GM12878 (cell line): ENCODE results near the gene RNF223. TPM values are rescaled to one million over a fixed set of nuclear protein-coding genes. Genes with fewer than 3 reads are reported as not detected.
A peak's percentile ranks its signal among the peaks of the same experiment; 100 is the strongest.

ENCODE experiments used
- ATAC-seq: fragments of 200-7000 bp; cut with Tn5 transposase; 3 replicates; pipeline ENCODE4 v1.9.1; 2020; ENCODE audit warnings: mild to moderate bottlenecking, moderate library complexity
- BruUV-seq: library from RNA; stranded (reverse); fragments of 400-500 nt; replicated peaks from 2 replicates; lab custom pipeline; 2021; lab: Mats Ljungman, UMichigan
- CTCF ChIA-PET: fragments of 300-600 bp; sonication (Branson Sonifier 250); formaldehyde crosslinking; extraction: SDS; loops from one replicate; lab custom pipeline; 2021; ENCODE audit warnings: inconsistent platforms; lab: Yijun Ruan, JAX
- POLR2A ChIA-PET: fragments of 350-600 bp; formaldehyde crosslinking; extraction: SDS; loops from one replicate; lab custom pipeline; 2021; ENCODE audit warnings: inconsistent platforms; lab: Charles Lee
- RAD21 ChIA-PET: fragments of 300-600 bp; sonication (Branson Sonifier 250); formaldehyde crosslinking; loops from one replicate; lab custom pipeline; 2023; ENCODE audit warnings: antibody characterized with exemption; ENCODE audit not compliant: unreplicated experiment; lab: Charles Lee
- SMC1A ChIA-PET: fragments of 300-600 bp; sonication (Branson Sonifier 250); formaldehyde crosslinking; loops from one replicate; lab custom pipeline; 2023; ENCODE audit not compliant: unreplicated experiment, uncharacterized antibody; lab: Charles Lee
- DNase-seq: peaks from one replicate; pipeline ENCODE4 v3.0.0-alpha.2; 2011; ENCODE audit warnings: low read depth, low spot score
- FAIRE-seq: peaks from 3 replicates; lab custom pipeline; 2011; peaks lifted over from hg19 to GRCh38; lab: Jason Lieb, UNC
- H2AFZ ChIP-seq: 2 replicates; pipeline ENCODE4 v1.6.0; 2011; ENCODE audit warnings: low read depth, low read length, control low read depth; ENCODE audit not compliant: control insufficient read depth
- H3K27ac ChIP-seq: 2 replicates; pipeline ENCODE4 v1.5.1; 2011; ENCODE audit warnings: control low read depth; ENCODE audit not compliant: control insufficient read depth, insufficient read depth
- H3K27me3 ChIP-seq, 2 experiments: replicated peaks in 1 of 2; 2 replicates each; pipeline versions ENCODE4 v1.6.0 to v1.6.1; 2011; ENCODE audit warnings: low read length in 1 of 2; ENCODE audit not compliant: control insufficient read depth in 2 of 2, insufficient read depth in 2 of 2
- H3K36me3 ChIP-seq, 2 experiments: 2 replicates each; pipeline ENCODE4 v1.5.1; 2011; ENCODE audit warnings: low read length in 1 of 2; ENCODE audit not compliant: control insufficient read depth in 2 of 2, insufficient read depth in 2 of 2
- H3K4me1 ChIP-seq: 2 replicates; pipeline ENCODE4 v1.6.1; 2011; ENCODE audit warnings: mild to moderate bottlenecking, low read length, moderate library complexity, mixed read lengths; ENCODE audit not compliant: control insufficient read depth, insufficient read depth
- H3K4me2 ChIP-seq: 2 replicates; pipeline ENCODE4 v1.6.0; 2011; ENCODE audit warnings: control low read depth; ENCODE audit not compliant: control insufficient read depth, insufficient read depth
- H3K4me3 ChIP-seq: fragments of 200-600 bp; sonication (generic); 2 replicates; pipeline ENCODE4 v1.5.1; 2016
- H3K79me2 ChIP-seq: 2 replicates; pipeline ENCODE4 v1.6.0; 2011; ENCODE audit warnings: low read length; ENCODE audit not compliant: control insufficient read depth, insufficient read depth
- H3K9ac ChIP-seq: 2 replicates; pipeline ENCODE4 v1.8.0; 2011; ENCODE audit warnings: low read length, control low read depth, mixed read lengths; ENCODE audit not compliant: control insufficient read depth, insufficient read depth
- H3K9me3 ChIP-seq: replicated peaks from 3 replicates; pipeline ENCODE4 v1.5.1; 2011; ENCODE audit warnings: mild to moderate bottlenecking, low read length; ENCODE audit not compliant: control insufficient read depth, insufficient read depth
- H4K20me1 ChIP-seq: 2 replicates; pipeline ENCODE4 v1.6.0; 2011; ENCODE audit not compliant: control insufficient read depth, insufficient read depth
- ATF7 ChIP-seq: fragments of 450-650 bp; IDR thresholded peaks from 2 replicates; pipeline ENCODE4 v1.6.1; 2016; ENCODE audit warnings: low read depth, mild to moderate bottlenecking
- BACH1 ChIP-seq: fragments of 450-650 bp; IDR thresholded peaks from 2 replicates; pipeline ENCODE4 v1.6.1; 2017; ENCODE audit warnings: mild to moderate bottlenecking, borderline replicate concordance
- BHLHE40 ChIP-seq, 2 experiments: fragments of 450-650 bp in 1 of 2; IDR thresholded peaks; 2 replicates each; pipeline ENCODE4 v1.6.1; 2011 to 2017; ENCODE audit warnings: low read depth in 2 of 2, borderline replicate concordance in 1 of 2, improper control_type of control experiment in 1 of 2, low read length in 1 of 2, mild to moderate bottlenecking in 1 of 2
- CTCF ChIP-seq, 3 experiments: IDR thresholded peaks in 2 of 3; conservative IDR thresholded peaks in 1 of 3; 2 replicates each; pipeline ENCODE4 v1.5.1; 2011; ENCODE audit warnings: low read depth in 3 of 3, low read length in 3 of 3, mild to moderate bottlenecking in 3 of 3, control low read depth in 2 of 3, moderate library complexity in 2 of 3, inconsistent platforms in 1 of 3, mixed read lengths in 1 of 3; ENCODE audit not compliant: control insufficient read depth in 2 of 3, insufficient read depth in 1 of 3; ENCODE audit errors: extremely low read depth in 1 of 3
- DPF2 ChIP-seq: fragments of 450-650 bp; IDR thresholded peaks from 2 replicates; pipeline ENCODE4 v1.6.1; 2017; ENCODE audit warnings: mild to moderate bottlenecking
- EGR1 ChIP-seq, 2 experiments: IDR thresholded peaks; 1 replicate in 1 of 2; 2 replicates in 1 of 2; pipeline ENCODE4 v1.6.1; 2011 to 2012; ENCODE audit warnings: low read depth in 2 of 2, low read length in 2 of 2, borderline replicate concordance in 1 of 2, mild to moderate bottlenecking in 1 of 2, moderate library complexity in 1 of 2
- GATAD2B ChIP-seq: fragments of 450-650 bp; conservative IDR thresholded peaks from 2 replicates; pipeline ENCODE4 v1.6.1; 2017; ENCODE audit warnings: low read depth, mild to moderate bottlenecking, moderate library complexity
- LARP7 ChIP-seq: fragments of 450-650 bp; IDR thresholded peaks from 2 replicates; pipeline ENCODE4 v1.6.1; 2017; ENCODE audit warnings: mild to moderate bottlenecking
- MLLT1 ChIP-seq: fragments of 450-650 bp; IDR thresholded peaks from 2 replicates; pipeline ENCODE4 v1.6.1; 2016; ENCODE audit warnings: mild to moderate bottlenecking
- MXI1 ChIP-seq: fragments of 150-350 bp; IDR thresholded peaks from 2 replicates; pipeline ENCODE4 v1.6.1; 2011; ENCODE audit warnings: low read depth, mild to moderate bottlenecking, inconsistent platforms, low read length, improper control_type of control experiment
- POLR2A ChIP-seq: IDR thresholded peaks from 2 replicates; pipeline ENCODE4 v1.6.1; 2011; ENCODE audit warnings: low read depth, mild to moderate bottlenecking, low read length
- RBBP5 ChIP-seq: fragments of 200-600 bp; sonication (generic); conservative IDR thresholded peaks from 2 replicates; pipeline ENCODE4 v1.6.1; 2016
- RELB ChIP-seq: fragments of 450-650 bp; IDR thresholded peaks from 2 replicates; pipeline ENCODE4 v1.6.1; 2017; ENCODE audit warnings: low read depth, mild to moderate bottlenecking, moderate library complexity
- SMAD1 ChIP-seq: fragments of 450-650 bp; IDR thresholded peaks from 2 replicates; pipeline ENCODE4 v1.6.1; 2018; ENCODE audit warnings: mild to moderate bottlenecking, low read depth; ENCODE audit not compliant: partially characterized antibody
- TAF1 ChIP-seq: IDR thresholded peaks from 2 replicates; pipeline ENCODE4 v1.6.1; 2011; ENCODE audit warnings: mild to moderate bottlenecking, low read depth, low read length, borderline replicate concordance
- ZSCAN29 ChIP-seq: fragments of 450-650 bp; IDR thresholded peaks from 2 replicates; pipeline ENCODE4 v1.6.1; 2017; ENCODE audit warnings: mild to moderate bottlenecking, moderate library complexity
- WGBS: methylation state at CpG from one replicate; pipeline ENCODE4 v1.1.6; 2016; ENCODE audit warnings: low lambda C conversion rate; ENCODE audit not compliant: insufficient replicate concordance, insufficient coverage; ENCODE audit errors: missing lambda C conversion rate; 5-methylcytosine and 5-hydroxymethylcytosine counted together
- in situ Hi-C: fragments of 300-500 bp; cut with MboI; formaldehyde crosslinking; loops from 9 replicates; pipeline ENCODE4 v1.14.3; 2018; ENCODE audit warnings: mixed read lengths
- intact Hi-C: fragments of 100-400 bp; cut with micrococcal nuclease; formaldehyde crosslinking; loops from one replicate; pipeline ENCODE4 v1.14.2; 2022; ENCODE audit not compliant: unreplicated experiment
- polyA plus RNA-seq, 11 experiments: library from polyadenylated mRNA; depleted of rRNA in 4 of 11; unstranded in 6 of 11; stranded (reverse) in 5 of 11; fragments of >200 nt; fragmentation: Nextera tagmentation in 4 of 11; fragmentation: Illumina TruSeq in 1 of 11; extraction: Ambion mirVana in 4 of 11; extraction: Trizol in 1 of 11; gene quantifications; 1 replicate in 1 of 11; 2 replicates in 10 of 11; pipeline versions ENCODE4 v1.2.1 to v1.2.3, GENCODE V29; 2011 to 2016; ENCODE audit warnings: inconsistent platforms in 2 of 11, missing spikeins in 2 of 11, low read depth in 1 of 11
- total RNA-seq, 4 experiments: library from RNA; depleted of rRNA in 3 of 4; stranded (reverse); fragments of >200 nt in 3 of 4; fragmentation: Illumina TruSeq in 1 of 4; extraction: Trizol in 1 of 4; gene quantifications; 2 replicates each; pipeline versions ENCODE4 v1.2.1 to v1.2.3, GENCODE V29; 2013 to 2021

Gene RNF223
- total and polyA plus RNA-seq, 10 of the 15 experiments (the other 5 are each of a cell fraction or from before 2014, with no cell fraction given) = 0.06 TPM; not detected in 9

GRCh38 chr1:1040004-1040991, 33.8 kb downstream of the RNF223 start:
- in situ Hi-C loops (no loop called here), intact Hi-C loops (no loop called here)
- Histone ChIP-seq H3K4me1 (peaks cover 28% of the 10 kb centered on the region), H4K20me1 (no peaks in the 10 kb centered on the region), H3K9me3 (no peaks in the 10 kb centered on the region), H2AFZ (no peak overlapping the region), H3K27ac (no peak overlapping the region), H3K36me3 (peaks cover 0 to 9% of the 10 kb centered on the region in 2 experiments; a peak in 3 of 4 replicates), H3K4me2 (peak overlapping the region; percentile 93), H3K79me2 (no peaks in the 10 kb centered on the region), H3K9ac (no peak overlapping the region; the same call in 1 of the 2 replicates), H3K27me3 (no peaks in the 10 kb centered on the region), H3K4me3 (peak overlapping the region; percentile 32; the same call in 1 of the 2 replicates)
- SMC1A ChIA-PET = interaction anchor here (1.4 to 2.2 kb wide), 4 partner anchors 9 to 251 kb away, joined by 3 to 14 read pairs (median 4); no protein-coding TSS in a partner anchor
- no TSS peak for BruUV-seq
- RAD21 ChIA-PET = interaction anchor here (1.0 to 3.5 kb wide), 7 partner anchors 8 to 211 kb away, joined by 3 to 26 read pairs (median 4); partner anchors contain the start of gene ISG15
- ATAC-seq = peak; percentile 81
- POLR2A ChIA-PET = interaction anchor here (0.6 to 2.4 kb wide), 6 partner anchors 9 to 210 kb away, joined by 3 to 9 read pairs (median 5); no protein-coding TSS in a partner anchor
- no peak for FAIRE-seq
- CTCF ChIA-PET = interaction anchor here (0.6 to 3.3 kb wide), 10 partner anchors 9 to 252 kb away, joined by 3 to 29 read pairs (median 4); no protein-coding TSS in a partner anchor
- 3% methylated on average over 83 of the region's 99 CpGs for WGBS
- no peak for DNase-seq
- TF ChIP-seq EGR1 (IDR thresholded peaks at IDR 0.05; ENCODE audit: borderline replicate concordance in 1 of 2, low read depth in 2 of 2, low read length in 2 of 2) = 0 out of 3 replicates have a peak, but pooled peaks of 1 of the 2 experiments have one; percentile 28
- TF ChIP-seq RBBP5 = no peak
- TF ChIP-seq ATF7 = no peak
- peak; percentile 59 for TF ChIP-seq POLR2A
- TF ChIP-seq BHLHE40 (IDR thresholded peaks at IDR 0.05; ENCODE audit: borderline replicate concordance in 1 of 2, low read depth in 2 of 2, low read length in 1 of 2) = peak in 1 of 2 experiments; percentile 80; a peak in 1 of 4 replicates
- peak; percentile 30 for TF ChIP-seq LARP7
- no peak for TF ChIP-seq SMAD1
- peak; percentile 78 for TF ChIP-seq BACH1
- no peak for TF ChIP-seq MLLT1
- no peak for TF ChIP-seq TAF1
- TF ChIP-seq MXI1 = no peak
- peak; percentile 35; the same call in 1 of the 2 replicates for TF ChIP-seq DPF2
- peak; percentile 92 for TF ChIP-seq GATAD2B
- TF ChIP-seq CTCF (IDR thresholded peaks at IDR 0.05 in 2 of 3, conservative IDR thresholded peaks at IDR 0.05 in 1 of 3; ENCODE audit: control insufficient read depth in 2 of 3, extremely low read depth in 1 of 3, insufficient read depth in 1 of 3, low read depth in 3 of 3, low read length in 3 of 3) = peak in 1 of 3 experiments; percentile 14; a peak in 2 of 6 replicates
- no peak for TF ChIP-seq ZSCAN29
- no peak for TF ChIP-seq RELB
